ENCODE data around the gene GRM7. TPM values are rescaled to one million over a fixed set of nuclear protein-coding genes. Genes with fewer than 3 reads are reported as not detected.
"Not testable (repeated sequence)": the region's sequence is repeated elsewhere in the genome, so short reads cannot be mapped to it uniquely, and the experiment has no call there.

GRM7 gene
- polyA plus RNA-seq, 3 donors = not detected

- H3K4me2 ChIP-seq (replicated peaks; ENCODE audit: extremely low read depth, low read length, poor library complexity, severe bottlenecking) = no peak overlapping the region
- H2AFZ ChIP-seq (ENCODE audit: insufficient read depth, low read depth, low read length, poor library complexity, severe bottlenecking) = no peak overlapping the region
- H3K27me3 Mint-ChIP-seq (ENCODE audit: low read depth in 3 of 3) = no peaks in the 10 kb centered on the region
- DNase-seq = no peak
- no peaks in the 10 kb centered on the region for H3K4me1 ChIP-seq (ENCODE audit: control insufficient read depth in 1 of 2, insufficient read depth in 2 of 2, low read length in 2 of 2)
- H3K79me2 ChIP-seq (ENCODE audit: insufficient read depth, low read length) = no peaks in the 10 kb centered on the region
- H3K4me3 ChIP-seq (replicated peaks in 1 of 3; ENCODE audit: low read depth in 2 of 3, low read length in 3 of 3) = no peak overlapping the region
- H3K4me1 Mint-ChIP-seq = no peaks in the 10 kb centered on the region
- intact Hi-C loops (cut with micrococcal nuclease) = no loop called here
- H3K27ac Mint-ChIP-seq = no peak overlapping the region
- no peaks in the 10 kb centered on the region for H3K36me3 Mint-ChIP-seq
- H3K36me3 ChIP-seq (replicated peaks in 1 of 2; ENCODE audit: control insufficient read depth in 1 of 2, insufficient read depth in 2 of 2, low read length in 2 of 2) = no peaks in the 10 kb centered on the region
- WGBS (ENCODE audit: insufficient coverage) = no CpG with 5 or more reads among the region's 2 CpGs
- H3K9me3 Mint-ChIP-seq = peaks cover 0 to 9% (median 4%) of the 10 kb centered on the region in 7 donors
- no peaks in the 10 kb centered on the region for H3K9me3 ChIP-seq (replicated peaks in 1 of 2; ENCODE audit: control insufficient read depth in 1 of 2, insufficient read depth in 1 of 2, low read length in 2 of 2)
- no peak for TF ChIP-seq CTCF (IDR thresholded peaks at IDR 0.05)
- H3K4me3 Mint-ChIP-seq = no peak overlapping the region
- H3K27me3 ChIP-seq (ENCODE audit: control insufficient read depth in 2 of 2, insufficient read depth in 2 of 2, low read length in 2 of 2) = no peaks in the 10 kb centered on the region
- no peak overlapping the region for H3K27ac ChIP-seq (ENCODE audit: low read depth in 1 of 2, low read length in 2 of 2)
- no peak overlapping the region for H3K9ac ChIP-seq (ENCODE audit: insufficient read depth, low read length, poor library complexity, severe bottlenecking)
- H4K20me1 ChIP-seq (ENCODE audit: insufficient read depth, low read length) = no peaks in the 10 kb centered on the region
Measured at GRCh38 chr3:6929918-6930317, 69.0 kb downstream of the GRM7 start.

- H3K27me3 ChIP-seq (ENCODE audit: control insufficient read depth in 2 of 2, insufficient read depth in 2 of 2, low read length in 2 of 2); H3K36me3 ChIP-seq (replicated peaks in 1 of 2; ENCODE audit: control insufficient read depth in 1 of 2, insufficient read depth in 2 of 2, low read length in 2 of 2); H3K79me2 ChIP-seq (ENCODE audit: insufficient read depth, low read length); H2AFZ ChIP-seq (ENCODE audit: insufficient read depth, low read depth, low read length, poor library complexity, severe bottlenecking); H3K36me3 Mint-ChIP-seq; H3K4me3 Mint-ChIP-seq; H3K9me3 ChIP-seq (replicated peaks in 1 of 2; ENCODE audit: control insufficient read depth in 1 of 2, insufficient read depth in 1 of 2, low read length in 2 of 2); H4K20me1 ChIP-seq (ENCODE audit: insufficient read depth, low read length); H3K27ac Mint-ChIP-seq; intact Hi-C loops (cut with micrococcal nuclease); H3K4me3 ChIP-seq (replicated peaks in 1 of 3; ENCODE audit: low read depth in 2 of 3, low read length in 3 of 3); H3K27ac ChIP-seq (ENCODE audit: low read depth in 1 of 2, low read length in 2 of 2); H3K4me1 ChIP-seq (ENCODE audit: control insufficient read depth in 1 of 2, insufficient read depth in 2 of 2, low read length in 2 of 2); H3K27me3 Mint-ChIP-seq (ENCODE audit: low read depth in 3 of 3); H3K4me2 ChIP-seq (replicated peaks; ENCODE audit: extremely low read depth, low read length, poor library complexity, severe bottlenecking); DNase-seq; H3K9ac ChIP-seq (ENCODE audit: insufficient read depth, low read length, poor library complexity, severe bottlenecking); H3K4me1 Mint-ChIP-seq: not testable (repeated sequence)
- peaks cover 0 to 13% (median 4%) of the 10 kb centered on the region in 7 donors for H3K9me3 Mint-ChIP-seq
- 100% methylated on average over 1 of the region's 2 CpGs for WGBS (ENCODE audit: insufficient coverage)
Measured at GRCh38 chr3:6935418-6935817, 74.5 kb downstream of the GRM7 start.

Measured in CD14-positive monocyte (primary cell).